Smooth muscle cell of the coronary artery (primary cell): ENCODE data around the gene CUEDC1. TPM values are rescaled to one million over a fixed set of nuclear protein-coding genes. Genes with fewer than 3 reads are reported as not detected.

Source experiments
- total RNA-seq: library from RNA; depleted of rRNA; stranded (reverse); fragments of >200 nt; gene quantifications from 2 replicates; pipeline ENCODE4 v1.2.3, GENCODE V29; 2014; ENCODE audit warnings: low replicate concordance

The CUEDC1 gene, protein sequence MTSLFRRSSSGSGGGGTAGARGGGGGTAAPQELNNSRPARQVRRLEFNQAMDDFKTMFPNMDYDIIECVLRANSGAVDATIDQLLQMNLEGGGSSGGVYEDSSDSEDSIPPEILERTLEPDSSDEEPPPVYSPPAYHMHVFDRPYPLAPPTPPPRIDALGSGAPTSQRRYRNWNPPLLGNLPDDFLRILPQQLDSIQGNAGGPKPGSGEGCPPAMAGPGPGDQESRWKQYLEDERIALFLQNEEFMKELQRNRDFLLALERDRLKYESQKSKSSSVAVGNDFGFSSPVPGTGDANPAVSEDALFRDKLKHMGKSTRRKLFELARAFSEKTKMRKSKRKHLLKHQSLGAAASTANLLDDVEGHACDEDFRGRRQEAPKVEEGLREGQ
- 6.2 and 9.4 TPM in 2 replicates for total RNA-seq

DNA sequence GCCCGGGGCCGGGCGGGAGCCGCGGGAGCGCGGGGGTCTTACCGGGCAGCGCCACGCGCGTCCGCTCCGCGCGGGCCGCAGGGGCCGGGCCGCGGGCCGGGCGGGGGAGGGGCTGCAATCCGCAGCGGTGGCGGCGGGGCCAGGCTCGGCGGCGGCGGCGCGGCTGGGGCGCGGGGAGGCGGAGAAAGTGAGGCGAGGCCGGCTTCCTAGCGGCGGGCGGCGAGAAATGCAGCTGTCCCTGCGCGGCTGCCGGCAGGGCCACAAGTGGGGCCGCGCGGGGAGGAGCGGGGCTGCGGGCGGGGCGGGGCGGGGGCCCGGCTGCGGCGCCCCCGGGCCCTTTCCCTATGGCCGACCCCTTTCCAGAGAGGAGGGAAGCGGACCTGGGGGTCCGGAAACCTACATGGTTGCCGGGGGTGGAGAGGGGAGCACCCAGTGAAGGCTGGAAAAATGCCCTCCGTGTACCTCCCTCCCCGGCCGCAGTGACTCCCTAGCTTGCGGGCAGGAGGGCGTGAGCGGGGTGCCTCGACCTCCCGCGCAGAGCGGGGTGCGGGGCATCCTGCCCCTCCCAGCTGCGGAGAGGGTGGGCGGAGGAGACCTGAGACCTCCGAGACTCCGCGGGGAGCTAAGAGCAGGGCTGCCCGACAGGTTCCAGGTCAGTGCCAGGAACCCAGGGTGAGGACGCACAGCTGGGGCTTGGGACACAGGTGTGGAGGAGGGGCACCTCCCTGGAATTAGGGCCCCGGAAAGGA, at the start of gene CUEDC1:
CUEDC1 (minus strand) TSS at position 230 of the 749 bp plus-strand sequence. CDS start 69,848 bp downstream, outside the sequence.

DNA sequence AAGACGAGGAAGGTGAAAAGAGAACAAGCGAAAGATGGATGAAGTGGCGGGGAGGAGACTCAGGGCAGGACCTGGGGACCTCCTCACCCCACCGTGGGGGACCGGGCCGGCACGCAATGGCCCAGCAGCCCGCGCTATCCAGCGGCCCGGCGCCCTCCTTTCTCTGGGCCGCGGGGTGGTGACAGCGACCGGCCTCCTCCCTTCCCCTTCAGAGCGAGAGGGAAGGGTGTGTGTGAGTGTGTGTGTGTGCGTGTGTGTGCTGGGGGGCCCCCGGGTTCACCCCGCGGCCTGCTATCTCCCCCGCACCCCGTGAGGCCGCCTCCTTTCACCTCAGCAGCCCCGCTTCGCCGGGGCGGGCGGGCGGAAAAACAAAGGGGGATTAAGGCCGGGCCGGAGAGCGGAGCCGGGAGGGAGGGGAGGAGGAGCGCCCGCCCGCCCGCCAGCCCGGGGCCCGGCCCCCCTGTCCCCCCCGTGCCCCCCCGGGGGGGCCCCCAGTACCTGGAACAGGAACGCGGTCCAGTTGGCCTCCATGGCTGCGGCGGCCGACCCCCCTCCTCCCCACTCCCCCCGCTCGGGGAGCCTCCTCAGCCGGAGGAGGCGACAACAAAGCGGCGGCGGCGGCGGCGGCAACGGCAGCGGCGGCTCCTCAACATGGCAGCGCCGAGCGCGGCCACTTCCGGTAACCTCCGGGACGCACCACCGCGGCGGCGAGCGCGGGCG, 32.5 kb upstream of the CUEDC1 start, which contains the start of gene VEZF1:
VEZF1 (minus strand) TSS at position 674 of the 720 bp plus-strand sequence; CDS start at position 531, 143 bp downstream.

DNA sequence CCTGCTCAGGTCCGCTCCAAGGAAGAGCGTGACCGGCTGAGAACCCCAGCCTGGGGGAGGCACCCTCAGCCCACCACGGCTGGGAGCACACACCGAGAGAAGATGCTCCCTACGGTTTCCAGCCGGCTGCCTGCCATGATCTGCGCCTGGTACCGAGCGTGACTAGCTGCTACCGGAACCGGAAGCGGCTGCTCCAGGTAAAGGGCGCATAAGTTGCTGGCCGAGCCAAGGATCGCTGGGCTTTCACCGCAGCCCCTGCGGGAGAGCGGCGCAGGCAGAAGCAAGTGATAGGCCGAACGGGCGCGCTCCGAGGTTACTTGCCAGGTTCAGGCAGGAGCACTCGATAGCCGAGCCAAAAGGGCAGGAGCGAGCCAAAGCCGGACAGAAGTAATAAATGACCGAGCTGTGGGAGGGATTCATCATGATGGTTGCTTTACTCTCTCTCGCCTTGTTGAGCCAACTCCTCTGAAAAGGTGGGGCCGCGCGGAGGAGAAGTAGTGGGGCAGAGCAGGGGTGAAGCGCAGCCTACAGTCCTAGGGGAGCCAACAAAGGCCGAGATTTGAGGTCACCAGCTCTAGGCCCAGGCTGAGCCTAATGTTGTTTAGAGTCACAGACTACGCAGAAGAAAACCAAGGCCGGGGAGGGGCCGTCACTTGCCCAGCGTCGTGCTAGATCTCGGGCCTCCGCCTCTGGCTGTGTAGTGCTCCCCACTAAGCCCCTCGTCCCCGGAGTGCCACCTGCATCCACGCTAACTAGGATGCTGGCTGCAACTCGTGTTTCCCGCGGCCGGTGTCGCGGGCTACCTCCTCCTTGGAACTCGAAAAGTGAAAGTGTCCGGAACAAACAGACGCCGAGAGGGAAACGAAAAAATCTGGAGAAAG, 105.1 kb downstream of the CUEDC1 start, which contains the start of gene MRPS23:
MRPS23 (minus strand) TSS at position 171 of the 881 bp plus-strand sequence; CDS start at position 137, 34 bp downstream.

Other genes with a start within 250 kb of the CUEDC1 start
- gene CCDC182, start 210.1 kb downstream of the CUEDC1 start, total RNA-seq = not detected in 2 replicates
- 31.4 and 54.5 TPM in 2 replicates for gene MRPS23, start 105.4 kb downstream of the CUEDC1 start, total RNA-seq
- 17.3 and 20.8 TPM in 2 replicates for gene VEZF1, start 32.8 kb upstream of the CUEDC1 start, total RNA-seq
- gene SRSF1, start 51.8 kb upstream of the CUEDC1 start, total RNA-seq = 421 and 590 TPM in 2 replicates
- 12.9 and 24.9 TPM in 2 replicates for gene DYNLL2, start 128.0 kb upstream of the CUEDC1 start, total RNA-seq
- gene OR4D1, start 193.0 kb upstream of the CUEDC1 start, total RNA-seq = not detected in 2 replicates
- gene OR4D2, start 211.6 kb upstream of the CUEDC1 start, total RNA-seq = not detected in 2 replicates
- gene EPX, start 237.3 kb upstream of the CUEDC1 start, total RNA-seq = not detected in 2 replicates